ENCODE measurements around the gene USP20.
A peak's percentile ranks its signal among the peaks of the same experiment; 100 is the strongest.

Gene USP20

GRCh38 chr9:129854588-129855110 is 19.4 kb downstream of the USP20 start:
- DNase-seq (ENCODE audit: low read depth in 2 of 2), result no peak

- DNase-seq (ENCODE audit: low read depth in 2 of 2), result no peak
Observed at GRCh38 chr9:129857207-129857606, 21.9 kb downstream of the USP20 start.

GRCh38 chr9:129858167-129858962 is 23.1 kb downstream of the USP20 start:
- no peak for DNase-seq (ENCODE audit: low read depth in 2 of 2)

GRCh38 chr9:129860653-129861446 is 25.6 kb downstream of the USP20 start:
- no peak for DNase-seq (ENCODE audit: low read depth in 2 of 2)

- DNase-seq (ENCODE audit: low read depth in 2 of 2), result no peak
Observed at GRCh38 chr9:129861447-129861827, 26.2 kb downstream of the USP20 start.

- peak in 1 of 2 experiments; percentile 57 for DNase-seq (ENCODE audit: low read depth in 2 of 2)
Observed at GRCh38 chr9:129863059-129863690, 27.9 kb downstream of the USP20 start.

GRCh38 chr9:129864991-129865647 is 29.9 kb downstream of the USP20 start:
- no peak for DNase-seq (ENCODE audit: low read depth in 2 of 2)

GRCh38 chr9:129865668-129866320 is 30.5 kb downstream of the USP20 start:
- no peak for DNase-seq (ENCODE audit: low read depth in 2 of 2)

- no peak for DNase-seq (ENCODE audit: low read depth in 2 of 2)
Observed at GRCh38 chr9:129866394-129867135, 31.3 kb downstream of the USP20 start.

GRCh38 chr9:129867136-129868022 is 32.1 kb downstream of the USP20 start:
- no peak for DNase-seq (ENCODE audit: low read depth in 2 of 2)

- DNase-seq (ENCODE audit: low read depth in 2 of 2), result no peak
Observed at GRCh38 chr9:129868023-129868871, 33.0 kb downstream of the USP20 start.

- DNase-seq (ENCODE audit: low read depth in 2 of 2), result peak; percentile 72 to 73
Observed at GRCh38 chr9:129868872-129869486, 33.7 kb downstream of the USP20 start.

GRCh38 chr9:129869585-129870501 is 34.6 kb downstream of the USP20 start:
- DNase-seq (ENCODE audit: low read depth in 2 of 2), result no peak

- no peak for DNase-seq (ENCODE audit: low read depth in 2 of 2)
Observed at GRCh38 chr9:129871046-129871445, 35.8 kb downstream of the USP20 start.

GRCh38 chr9:129873563-129874190 is 38.4 kb downstream of the USP20 start:
- DNase-seq (ENCODE audit: low read depth in 2 of 2), result no peak

- DNase-seq (ENCODE audit: low read depth in 2 of 2), result no peak
Observed at GRCh38 chr9:129874261-129875101, 39.2 kb downstream of the USP20 start.

Measured in stimulated activated CD4-positive, alpha-beta T cell treated with anti-CD3 and anti-CD28 coated beads, Interleukin-12 subunit alpha, Interleukin-12 subunit beta, amount 100 ng/mL, for 24 hours (primary cell).